HG03045 (cell line): ENCODE results near the gene MAP1A.
A peak's percentile ranks its signal among the peaks of the same experiment; 100 is the strongest.

Experiments used
- ATAC-seq: cut with Tn5 transposase; IDR thresholded peaks from one replicate; pipeline ENCODE4 v1.9.1; 2021; ENCODE audit warnings: mild to moderate bottlenecking, moderate library complexity; ENCODE audit not compliant: unreplicated experiment

MAP1A gene

GRCh38 chr15:43517354-43518196 is at the start of gene MAP1A:
Gene MAP1A (plus strand): TSS chr15:43517608. CDS start chr15:43521474, 3,866 bp downstream.
- no peak for ATAC-seq

- no peak for ATAC-seq
Measured at GRCh38 chr15:43469867-43470266, 47.5 kb upstream of the MAP1A start.

DNA sequence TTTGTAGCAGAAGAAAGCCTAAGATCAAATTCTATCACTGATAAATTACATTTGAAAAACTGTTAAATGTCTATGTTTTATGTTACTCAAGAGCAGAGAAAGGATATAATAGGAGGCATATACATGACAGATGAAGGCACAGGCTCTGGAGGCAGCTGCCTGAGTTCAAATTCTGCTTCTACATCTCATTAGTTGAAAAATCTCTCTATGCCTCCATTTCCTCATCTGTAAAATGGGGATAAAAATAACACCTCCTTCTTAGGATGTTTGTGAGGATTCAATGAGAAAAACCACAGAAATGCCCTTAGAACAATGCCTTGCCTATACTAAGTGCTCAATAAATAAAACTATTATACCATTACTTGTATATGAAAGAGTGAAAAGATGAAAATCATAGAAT is 45.4 kb upstream of the MAP1A start:
- ATAC-seq = no peak

DNA sequence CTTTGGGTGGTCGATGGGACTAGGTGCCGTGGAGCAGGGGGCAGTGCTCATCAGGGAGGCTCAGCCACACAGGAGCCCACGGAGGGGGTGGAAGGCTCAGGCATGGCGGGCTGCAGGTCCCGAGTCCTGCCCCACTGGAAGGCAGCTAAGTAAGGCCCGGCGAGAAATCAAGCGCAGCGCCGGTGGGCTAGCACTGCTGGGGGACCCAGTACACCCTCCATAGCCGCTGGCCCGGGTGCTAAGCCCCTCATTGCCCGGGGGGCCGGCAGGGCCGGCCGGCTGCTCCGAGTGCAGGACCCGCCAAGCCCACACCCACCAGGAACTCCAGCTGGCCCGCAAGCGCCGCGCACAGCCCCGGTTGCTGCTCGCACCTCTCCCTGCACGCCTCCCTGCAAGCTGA is 43.5 kb upstream of the MAP1A start:
- ATAC-seq = no peak

DNA sequence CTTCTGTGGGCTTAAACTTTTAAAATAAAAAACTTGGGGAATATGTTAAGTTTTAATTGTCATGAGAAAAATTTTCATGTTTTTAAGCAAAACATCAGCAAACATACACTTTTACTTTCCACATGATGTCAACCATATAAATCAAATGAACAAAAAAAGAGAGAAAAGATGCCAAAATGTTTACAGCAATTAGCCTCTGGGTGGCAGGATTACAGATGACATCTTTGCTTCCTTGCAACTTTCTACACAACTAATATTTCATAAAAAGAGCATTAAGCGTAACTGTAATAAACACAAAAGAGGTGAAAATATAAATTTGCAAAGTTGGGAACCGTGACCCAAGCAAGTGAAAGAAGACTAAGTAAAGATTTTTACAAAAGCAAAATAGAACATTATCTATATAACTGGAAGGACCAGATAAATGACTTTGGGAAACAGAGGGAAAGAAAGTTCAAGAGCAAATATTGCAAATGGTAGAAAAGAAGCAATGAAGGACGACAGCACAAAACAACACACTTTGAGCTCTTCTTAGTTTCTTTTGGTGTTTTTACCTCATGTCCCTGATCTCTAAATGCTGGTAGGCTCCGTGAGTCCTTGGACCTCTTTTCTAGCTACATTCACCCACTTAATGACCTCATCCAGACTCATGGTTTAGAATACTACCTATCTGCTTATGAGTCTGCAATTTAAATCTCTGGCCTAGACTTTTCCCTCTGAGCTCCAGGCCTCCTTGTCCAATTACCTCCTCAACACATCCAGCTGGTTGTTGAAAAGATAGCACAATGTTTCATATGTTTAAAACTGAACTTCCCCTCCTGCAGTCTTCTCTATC is 33.9 kb upstream of the MAP1A start:
- no peak for ATAC-seq

DNA sequence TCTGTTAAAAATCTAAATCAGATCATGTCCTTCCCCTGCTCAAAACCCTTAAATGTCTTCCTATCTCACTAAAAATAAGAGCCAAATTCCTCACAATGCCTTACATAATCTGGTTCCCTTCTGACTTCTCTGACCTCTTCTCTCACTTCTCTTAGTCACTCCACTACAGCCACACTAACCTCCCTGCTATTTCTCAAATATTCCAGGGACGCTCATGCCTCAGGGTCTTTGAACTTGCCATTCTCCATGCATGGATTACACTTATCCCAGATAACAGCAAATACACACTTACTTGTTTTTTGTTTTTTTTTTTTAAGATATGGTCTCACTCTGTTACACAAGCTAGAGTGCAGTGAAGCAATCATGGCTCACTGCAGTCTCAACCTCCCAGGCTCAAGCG is 33.0 kb upstream of the MAP1A start:
- ATAC-seq = no peak

DNA sequence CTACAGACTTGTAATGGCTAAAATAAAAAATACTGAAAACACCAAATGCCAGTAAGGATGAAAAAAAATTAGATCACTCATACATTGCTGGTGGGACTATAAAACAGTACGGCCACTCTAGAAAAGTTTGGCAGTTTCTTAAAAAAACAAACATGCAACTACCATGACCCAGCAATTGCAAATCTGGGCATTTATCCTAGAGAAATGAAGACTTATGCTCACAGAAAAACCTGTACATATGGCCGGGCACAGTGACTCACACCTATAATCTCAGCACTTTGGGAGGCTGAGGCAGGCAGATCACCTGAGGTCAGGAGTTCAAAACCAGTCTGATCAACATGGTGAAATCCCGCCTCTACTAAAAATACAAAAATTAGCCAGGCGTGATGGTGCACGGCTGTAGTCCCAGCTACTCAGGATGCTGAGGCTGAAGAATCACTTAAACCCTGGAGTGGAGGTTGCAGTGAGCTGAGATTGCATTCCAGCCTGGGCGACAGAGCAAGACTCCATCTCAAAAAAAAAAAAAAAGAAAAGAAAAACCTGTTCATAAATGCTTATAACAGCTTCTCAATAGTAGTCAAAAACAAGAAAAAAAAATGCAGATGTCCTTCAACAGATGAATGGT is 30.0 kb upstream of the MAP1A start:
- ATAC-seq = no peak

GRCh38 chr15:43488790-43489189 is 28.6 kb upstream of the MAP1A start:
- ATAC-seq = no peak

GRCh38 chr15:43489191-43489590 is 28.2 kb upstream of the MAP1A start:
- ATAC-seq = no peak

DNA sequence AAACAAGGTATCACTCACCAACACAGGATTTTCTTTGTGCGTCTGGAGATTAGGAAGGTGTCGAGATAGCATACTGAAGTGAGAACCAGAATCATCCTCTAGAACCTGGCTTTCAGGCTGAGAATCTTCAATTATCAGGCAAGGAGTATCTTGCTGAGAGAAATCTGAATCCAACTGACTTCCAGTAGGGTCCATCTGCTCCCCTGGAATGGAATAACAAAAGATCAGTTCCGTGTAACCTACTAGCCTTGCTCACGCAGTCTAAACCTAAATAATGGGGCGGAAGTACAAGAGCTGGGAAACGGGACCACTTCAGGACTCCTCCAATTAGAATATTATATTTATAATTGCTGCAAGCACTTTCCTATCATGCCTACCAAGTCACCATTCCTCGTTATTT is 25.1 kb upstream of the MAP1A start:
- no peak for ATAC-seq

DNA sequence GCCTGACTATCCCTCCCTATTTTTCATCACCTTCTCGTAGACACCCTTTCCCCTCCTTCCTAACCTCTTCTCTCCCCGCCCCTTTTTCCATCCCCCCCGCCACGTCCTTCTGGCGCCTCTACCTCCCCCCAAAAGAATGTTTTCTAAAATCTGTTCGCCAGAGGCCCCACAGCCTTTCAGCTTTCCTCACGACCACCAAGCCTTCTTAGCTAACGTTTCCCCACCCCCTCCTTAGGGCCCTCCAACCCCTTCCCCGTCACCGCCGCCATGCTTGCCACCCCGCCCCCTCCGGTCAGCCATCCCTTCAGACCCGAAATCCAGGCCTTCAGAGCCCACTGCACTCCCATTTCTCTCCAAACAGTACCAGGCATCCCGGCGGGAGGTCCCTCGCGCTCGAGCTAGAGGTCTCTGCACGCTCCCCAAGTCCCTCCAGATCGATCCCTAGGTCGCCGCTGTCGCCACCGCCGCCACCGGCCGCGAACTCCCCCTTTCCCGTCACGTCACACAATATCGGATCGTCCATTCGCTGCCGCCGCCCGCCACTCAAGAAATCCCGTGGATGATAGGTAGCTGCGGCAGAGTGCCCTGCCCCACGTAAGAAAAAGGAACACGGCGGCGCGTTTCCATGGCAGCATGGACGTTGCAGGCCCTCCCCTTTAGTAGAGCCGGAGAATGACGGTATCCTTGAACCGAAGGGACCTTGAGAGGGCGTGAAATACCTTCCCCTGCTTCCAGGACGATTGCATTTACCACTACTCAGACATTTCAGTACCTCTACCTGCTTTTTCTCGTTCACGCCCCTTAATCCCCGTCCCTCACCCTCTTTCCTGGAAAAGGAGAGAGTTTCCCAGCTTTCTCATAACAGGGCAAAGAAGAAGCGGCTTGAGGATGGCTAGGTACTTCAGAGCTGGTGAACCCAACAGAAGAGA is 24.5 kb upstream of the MAP1A start, which contains the start of gene TP53BP1:
Gene TP53BP1, minus strand, starts transcription at position 484 of the 929 bp plus-strand sequence. Its CDS starts 113 bp downstream, at position 371.
- peak; percentile 99 for ATAC-seq

DNA sequence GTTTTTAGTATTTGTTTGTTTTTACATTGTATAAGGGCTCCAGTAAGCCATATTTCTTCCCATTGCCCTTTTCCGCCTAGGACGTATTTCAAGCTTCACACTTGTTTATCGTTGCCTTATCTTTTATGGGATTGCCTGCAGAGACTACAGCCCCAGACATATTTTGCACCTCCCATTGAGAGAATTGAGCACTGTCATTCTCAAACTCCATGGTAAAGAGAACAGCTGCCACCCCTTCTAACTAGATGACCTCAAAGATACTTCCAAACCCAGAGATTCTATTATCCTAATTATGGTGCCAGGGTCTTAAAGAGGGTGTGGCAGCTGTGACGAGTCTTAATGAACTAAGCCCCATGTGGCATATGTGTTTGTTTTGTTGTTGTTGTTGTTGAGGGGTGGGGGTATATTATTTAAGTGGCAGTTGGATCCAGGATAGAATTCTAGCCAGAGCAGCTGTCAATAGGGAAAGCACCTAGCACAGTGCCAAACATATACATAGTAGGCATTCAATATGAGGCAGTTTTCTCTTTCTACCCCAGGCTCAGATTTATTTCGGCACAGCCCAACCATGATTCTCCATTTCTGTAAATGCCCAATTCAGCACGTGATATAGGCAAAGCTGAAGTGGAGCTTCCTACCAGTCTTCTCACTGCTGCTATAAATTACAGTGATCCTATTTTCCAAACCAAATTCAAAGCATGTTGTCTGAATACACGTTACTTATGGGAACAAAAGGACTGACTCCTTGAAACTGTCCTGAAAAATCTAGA is 23.5 kb upstream of the MAP1A start:
- ATAC-seq = no peak

GRCh38 chr15:43498990-43499389 is 18.4 kb upstream of the MAP1A start:
- ATAC-seq = no peak

- ATAC-seq = no peak
Measured at GRCh38 chr15:43499635-43500034, 17.8 kb upstream of the MAP1A start.

- ATAC-seq = no peak
Measured at GRCh38 chr15:43505738-43506137, 11.7 kb upstream of the MAP1A start.

GRCh38 chr15:43508421-43508820 is 9.0 kb upstream of the MAP1A start:
- no peak for ATAC-seq

DNA sequence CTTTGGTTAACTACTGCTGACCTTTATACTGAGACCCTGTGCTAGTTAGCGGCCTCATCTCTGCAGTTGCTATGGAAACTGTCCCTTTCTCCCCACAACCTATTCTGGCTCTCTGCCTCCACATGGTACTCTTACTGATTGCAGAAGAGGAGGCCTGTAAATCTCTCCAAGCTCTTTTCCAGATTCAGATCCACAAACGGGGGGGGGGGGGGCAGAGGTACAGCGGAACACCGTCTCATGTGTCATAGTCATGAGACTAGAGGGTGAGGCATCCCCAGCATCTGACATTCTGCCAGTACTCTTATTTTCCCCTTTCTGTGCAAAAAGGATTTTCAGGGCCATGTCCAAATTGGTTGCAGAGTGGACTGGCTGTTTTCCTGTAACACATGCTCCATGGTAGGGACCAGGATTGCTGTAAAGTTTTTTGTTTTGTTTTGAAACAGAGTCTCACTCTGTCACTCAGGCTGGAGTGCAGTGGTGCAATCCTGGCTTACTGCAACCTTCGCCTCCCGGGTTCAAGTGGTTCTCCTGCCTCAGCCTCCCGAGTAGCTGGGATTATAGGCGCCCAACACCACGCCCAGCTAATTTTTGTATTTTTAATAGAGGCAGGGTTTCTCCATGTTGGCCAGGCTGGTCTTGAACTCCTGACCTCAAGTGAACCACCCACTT is 8.3 kb upstream of the MAP1A start:
- ATAC-seq = no peak

- no peak for ATAC-seq
Measured at GRCh38 chr15:43509660-43510199, 7.7 kb upstream of the MAP1A start.
